Hindlimb muscle (tissue), 1 donor: ENCODE measurements around the gene EPHA1. TPM values are rescaled to one million over a fixed set of nuclear protein-coding genes. Genes with fewer than 3 reads are reported as not detected.

ENCODE experiments used
- DNase-seq: peaks from one replicate; pipeline ENCODE4 v3.0.0-alpha.2; 2013
- polyA plus RNA-seq: library from polyadenylated mRNA; unstranded; fragments of 120-200 nt; gene quantifications from one replicate; pipeline ENCODE4 v1.2.1, GENCODE V29; 2013; ENCODE audit not compliant: insufficient read length

EPHA1 gene
- polyA plus RNA-seq, 1 donor = 5.8 TPM

GRCh38 chr7:143369678-143370651, 38.7 kb downstream of the EPHA1 start:
- DNase-seq = no peak

DNA sequence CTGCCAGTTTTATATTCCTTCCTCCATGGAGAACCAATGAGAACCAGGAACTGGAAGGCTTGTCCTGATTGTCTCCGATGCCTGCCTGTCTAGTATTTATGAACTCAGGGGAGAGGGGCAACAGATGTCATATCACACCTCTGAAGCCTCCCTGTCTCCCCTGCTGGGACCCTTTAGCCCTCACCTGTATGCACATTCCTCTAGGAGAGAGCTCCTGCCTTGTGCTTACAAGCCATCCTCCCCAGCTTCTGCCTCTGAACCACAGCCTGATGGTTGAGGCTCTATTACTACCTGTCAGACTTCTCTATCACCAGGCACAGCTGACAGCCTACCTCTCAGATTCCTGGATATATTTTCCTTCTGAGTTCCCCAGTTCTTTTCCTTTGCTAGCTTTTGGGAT, 40.3 kb downstream of the EPHA1 start:
- no peak for DNase-seq

- no peak for DNase-seq
Observed at GRCh38 chr7:143367972-143368371, 40.7 kb downstream of the EPHA1 start.

GRCh38 chr7:143363016-143363937, 45.4 kb downstream of the EPHA1 start:
- DNase-seq = no peak

DNA sequence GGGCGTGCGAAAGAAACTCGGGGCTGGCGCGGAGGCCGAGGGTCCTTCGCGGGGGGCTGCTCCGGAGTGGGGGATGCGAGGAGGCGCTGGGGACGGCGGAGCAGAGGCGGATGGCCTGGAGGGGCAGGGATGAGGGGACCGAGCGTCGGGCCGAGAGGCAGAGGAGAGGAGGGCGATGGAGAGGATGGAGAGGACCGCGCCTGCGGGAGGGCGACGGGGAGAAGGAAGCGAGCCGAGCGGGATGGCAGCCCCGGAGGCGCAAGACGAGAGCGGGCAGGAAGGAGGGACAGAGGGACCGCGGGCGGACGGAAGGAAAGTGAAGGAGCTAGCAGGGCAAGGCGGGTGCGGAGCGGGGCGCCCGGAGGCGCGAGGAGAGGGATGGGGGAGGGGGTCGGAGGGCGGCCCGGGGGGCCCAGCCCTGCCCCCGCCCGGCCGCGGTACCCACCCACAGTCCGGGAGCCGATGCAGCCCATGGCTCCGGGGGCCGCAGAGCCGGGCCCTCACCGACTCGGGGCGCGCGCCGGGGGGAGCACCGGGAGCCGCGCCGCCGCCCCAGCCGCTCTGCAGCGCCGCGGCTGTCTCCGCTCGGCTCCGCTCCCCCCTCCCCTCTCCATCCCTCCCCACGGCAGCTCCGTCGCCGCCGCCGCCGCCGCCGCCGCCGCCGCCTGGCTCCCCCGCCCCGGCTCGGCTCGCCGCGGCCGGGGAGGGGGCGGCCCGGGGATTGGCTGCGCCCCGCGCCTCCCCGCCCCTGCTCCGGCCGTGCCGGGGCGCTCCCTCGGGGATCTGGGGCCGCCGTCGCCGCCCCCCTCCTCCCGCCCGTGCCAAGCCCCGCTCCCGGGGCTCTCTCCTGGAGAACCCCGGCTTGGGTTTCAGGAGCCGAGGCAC, 46.3 kb downstream of the EPHA1 start, which contains the start of gene FAM131B:
FAM131B (minus strand) TSS at position 583 of the 885 bp plus-strand sequence; CDS start at position 473, 110 bp downstream.
- no peak for DNase-seq

DNA sequence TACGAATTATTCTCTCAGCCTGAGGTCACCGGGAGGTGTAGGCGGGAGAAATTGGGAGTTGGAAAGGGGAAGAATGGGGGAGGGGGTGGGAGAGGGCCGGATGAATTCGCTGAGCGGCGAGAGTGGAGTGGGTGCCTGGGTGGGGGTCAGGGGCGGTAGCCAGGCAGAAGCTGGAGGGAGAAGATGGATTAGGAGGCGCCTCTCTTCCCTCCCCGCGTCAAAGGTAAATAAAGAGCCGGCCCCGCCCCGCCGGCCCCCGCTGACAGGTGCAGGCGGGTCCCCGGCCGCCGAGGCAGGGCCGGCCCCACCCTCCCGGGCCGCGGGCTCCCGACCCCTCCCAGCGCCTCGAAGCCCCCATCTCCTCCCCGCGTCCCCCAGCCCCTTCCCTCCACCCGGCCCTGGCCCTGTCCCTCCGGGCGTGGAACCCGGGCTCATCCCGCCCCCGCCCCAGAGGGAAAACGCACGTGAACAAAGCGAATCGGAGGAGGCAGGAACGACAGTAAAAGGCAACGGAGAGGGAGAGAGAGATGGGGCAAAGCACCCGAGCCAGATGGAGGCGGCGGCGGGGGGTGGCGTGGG, 47.0 kb downstream of the EPHA1 start:
- DNase-seq = no peak

DNA sequence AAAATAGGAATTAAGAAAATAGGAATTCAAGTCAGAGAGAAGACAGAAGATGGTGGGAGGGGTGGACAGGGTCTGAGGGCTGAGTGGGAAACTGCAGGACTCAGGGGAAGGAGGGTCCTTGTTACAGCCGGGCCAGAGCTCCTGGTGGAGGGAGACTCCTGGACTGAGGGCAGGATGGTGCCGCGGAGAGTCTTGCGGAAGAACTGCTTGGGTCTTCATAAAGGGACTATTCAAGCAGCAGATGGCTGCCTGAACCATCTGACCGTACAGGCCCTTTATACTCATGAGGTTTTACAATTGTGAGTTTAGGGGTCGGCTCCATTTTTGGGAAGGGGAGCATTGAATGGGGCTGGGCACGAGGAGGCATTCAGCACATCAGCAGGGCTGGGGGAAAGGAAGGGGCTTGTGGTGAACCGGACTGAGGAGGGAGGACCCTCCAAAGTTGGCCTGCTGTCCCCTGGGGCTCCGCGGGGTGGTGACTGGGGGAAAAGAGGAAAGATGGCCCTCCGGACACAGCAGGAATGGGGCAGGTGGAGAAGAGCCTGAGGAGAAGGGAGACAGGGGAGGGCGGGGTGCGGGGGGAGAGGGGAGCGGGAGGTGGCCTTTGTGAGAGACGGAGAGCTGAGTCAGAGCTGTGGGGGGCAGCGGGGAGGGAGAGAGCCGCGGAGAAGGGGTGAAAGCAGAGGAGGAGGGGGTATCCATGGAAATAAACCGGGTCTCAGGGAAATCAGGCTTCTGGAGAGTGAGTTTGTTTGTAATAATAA, 47.7 kb downstream of the EPHA1 start:
- no peak for DNase-seq

GRCh38 chr7:143359771-143360353, 48.8 kb downstream of the EPHA1 start:
- DNase-seq = no peak

DNA sequence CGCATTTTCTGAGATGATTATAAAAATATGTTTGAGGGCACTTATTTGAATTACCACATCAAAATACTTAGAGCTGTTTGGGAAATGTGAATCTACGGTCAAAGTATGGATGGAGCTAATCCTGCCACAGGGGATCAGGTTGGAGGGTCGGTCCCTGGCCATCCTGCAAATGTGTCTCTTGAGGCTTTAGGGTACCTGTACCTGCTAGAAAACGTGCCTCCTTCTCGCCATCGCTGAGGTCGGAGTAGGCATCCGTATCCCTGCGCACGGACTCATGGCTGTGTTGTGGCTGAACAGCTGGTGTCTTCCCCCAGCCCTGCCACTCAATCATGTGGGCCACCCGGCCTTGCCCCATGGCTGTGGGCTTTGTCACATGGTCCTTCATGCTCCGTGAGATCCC, 50.0 kb downstream of the EPHA1 start:
- DNase-seq = no peak

GRCh38 chr7:143356414-143357050, 52.1 kb downstream of the EPHA1 start:
- no peak for DNase-seq

DNA sequence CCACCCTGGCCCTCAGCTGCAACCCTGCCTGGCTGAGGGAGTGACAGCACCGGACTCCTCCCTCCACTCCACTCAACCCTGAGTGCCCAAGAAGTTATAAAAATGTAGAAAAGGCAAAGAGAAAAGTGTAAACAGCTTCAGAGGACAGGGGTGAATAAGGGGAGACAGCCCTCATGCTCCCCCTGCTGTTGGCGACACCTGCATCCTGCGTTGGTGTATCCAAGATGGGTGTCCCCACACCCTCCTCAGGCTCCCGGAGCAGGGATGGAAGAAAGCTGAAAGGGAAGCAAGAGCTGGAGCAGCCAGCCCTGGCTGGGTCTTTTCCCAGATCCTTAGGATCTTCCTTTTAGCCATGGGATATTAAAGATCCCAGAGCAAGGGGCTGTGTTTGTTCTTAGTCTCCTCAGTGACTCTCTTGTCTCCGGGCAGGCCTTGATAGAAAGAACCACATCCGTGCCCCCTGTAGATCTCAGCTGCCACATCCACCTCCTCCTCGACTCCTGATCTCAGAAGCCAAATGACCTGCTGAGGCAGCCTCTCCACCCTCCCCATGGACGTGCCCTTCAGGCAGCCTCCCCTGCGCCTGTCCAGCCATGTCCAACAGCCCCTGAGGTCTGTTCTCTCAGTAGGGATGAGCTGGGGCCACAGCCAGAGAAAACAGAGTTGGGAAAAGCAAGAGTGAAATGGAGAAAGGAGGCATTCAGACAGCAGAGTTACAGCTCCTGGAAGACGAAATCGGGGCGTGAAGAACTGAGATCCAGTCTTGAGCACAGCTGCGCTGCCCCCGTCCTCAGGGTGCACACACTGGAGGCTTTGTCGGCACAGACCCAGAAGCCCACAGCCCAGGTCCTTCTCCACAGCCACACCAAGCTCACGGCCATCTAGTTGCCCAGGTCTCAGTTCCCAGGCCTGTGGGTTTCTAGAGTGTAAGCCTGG, 52.9 kb downstream of the EPHA1 start:
- DNase-seq = no peak

- DNase-seq = no peak
Observed at GRCh38 chr7:143354965-143355364, 53.7 kb downstream of the EPHA1 start.

- no peak for DNase-seq
Observed at GRCh38 chr7:143354376-143354775, 54.3 kb downstream of the EPHA1 start.

- no peak for DNase-seq
Observed at GRCh38 chr7:143352531-143353002, 56.1 kb downstream of the EPHA1 start.

GRCh38 chr7:143351574-143351973, 57.1 kb downstream of the EPHA1 start:
- DNase-seq = no peak

DNA sequence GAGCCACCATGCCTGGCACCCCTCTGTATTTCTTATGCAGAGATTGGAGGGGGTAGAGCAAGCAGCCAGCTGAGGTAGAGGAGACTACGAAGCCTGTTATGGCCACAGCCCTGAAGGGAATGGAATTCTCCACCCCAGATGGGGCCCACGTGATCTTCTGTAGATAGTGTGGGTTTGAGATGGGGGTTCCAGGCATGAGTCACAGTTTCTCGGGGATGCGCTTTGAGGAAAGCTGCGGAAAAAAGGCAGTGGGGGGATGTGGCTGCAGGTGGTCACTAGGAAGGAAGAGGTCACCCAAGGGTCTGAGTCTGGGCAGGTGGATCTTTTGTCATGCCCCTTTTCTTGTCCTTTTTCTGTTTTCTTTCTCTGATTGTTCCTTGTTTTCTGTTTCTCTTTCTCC, 57.6 kb downstream of the EPHA1 start:
- DNase-seq = no peak

- DNase-seq = no peak
Observed at GRCh38 chr7:143347950-143348349, 60.7 kb downstream of the EPHA1 start.

- DNase-seq = no peak
Observed at GRCh38 chr7:143346018-143346417, 62.6 kb downstream of the EPHA1 start.
